Astrocyte of the hippocampus (primary cell): Measurements from ENCODE around the gene ASPA.
"Not testable (repeated sequence)": the region's sequence is repeated elsewhere in the genome, so short reads cannot be mapped to it uniquely, and the experiment has no call there.

Experiments used
- DNase-seq: peaks from one replicate; pipeline ENCODE4 v3.0.0; 2011; ENCODE audit warnings: low read depth, low spot score

ASPA gene

DNA sequence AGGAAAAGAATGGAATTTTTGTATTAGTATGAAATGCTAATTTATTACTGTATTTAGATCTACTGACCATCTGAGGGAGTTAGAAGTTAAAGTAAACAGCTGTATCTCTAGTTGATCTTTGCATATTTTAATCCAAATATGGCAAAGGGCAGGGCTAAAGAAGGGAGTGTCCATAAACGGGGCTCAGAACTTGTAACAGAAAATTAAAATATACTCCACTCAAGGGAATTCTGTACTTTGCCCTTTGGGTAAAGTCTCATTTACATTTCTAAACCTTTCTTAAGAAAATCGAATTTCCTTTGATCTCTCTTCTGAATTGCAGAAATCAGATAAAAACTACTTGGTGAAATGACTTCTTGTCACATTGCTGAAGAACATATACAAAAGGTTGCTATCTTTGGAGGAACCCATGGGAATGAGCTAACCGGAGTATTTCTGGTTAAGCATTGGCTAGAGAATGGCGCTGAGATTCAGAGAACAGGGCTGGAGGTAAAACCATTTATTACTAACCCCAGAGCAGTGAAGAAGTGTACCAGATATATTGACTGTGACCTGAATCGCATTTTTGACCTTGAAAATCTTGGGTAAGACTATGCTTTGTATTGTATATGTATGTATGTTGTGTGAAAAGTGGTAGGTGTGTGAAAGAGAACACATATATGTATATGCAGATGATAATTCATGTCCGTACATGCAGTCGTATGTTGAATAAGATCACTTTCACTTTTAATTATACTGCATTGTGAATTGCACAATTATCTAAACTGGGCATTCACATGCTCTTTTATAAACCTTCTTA is at the start of gene ASPA:
Gene ASPA, plus strand, starts transcription at position 186 of the 799 bp plus-strand sequence. Its CDS starts 163 bp downstream, at position 349.
- DNase-seq = no peak

- DNase-seq = peak; percentile 1
Measured at GRCh38 chr17:3433215-3433614, 42.6 kb upstream of the ASPA start.

- DNase-seq = no peak
Measured at GRCh38 chr17:3433741-3434140, 42.1 kb upstream of the ASPA start, which contains the start of gene OR1E2. TSS of gene OR1E2 (minus strand) at chr17:3433841. CDS start at chr17:3433841, 0 bp downstream.

DNA sequence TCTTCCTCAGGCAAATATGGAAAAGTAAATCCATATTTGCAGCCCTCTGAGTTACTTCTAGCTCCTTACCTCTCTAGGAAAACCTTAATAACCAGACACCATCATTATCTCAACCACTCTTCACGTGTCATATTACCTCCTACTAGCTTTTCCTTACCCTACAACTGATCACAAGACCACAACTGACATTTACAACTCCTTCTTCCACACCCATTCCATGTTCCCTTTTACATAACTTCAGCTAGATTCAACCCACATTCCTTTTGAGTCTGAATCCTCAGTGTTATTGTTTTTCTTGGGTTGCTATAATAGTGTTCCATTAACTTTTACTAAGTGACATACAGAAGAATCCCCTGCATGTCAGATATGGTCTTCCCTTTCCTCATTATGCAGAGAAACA is 37.4 kb upstream of the ASPA start:
- no peak for DNase-seq

- DNase-seq = no peak
Measured at GRCh38 chr17:3440451-3440850, 35.3 kb upstream of the ASPA start.

- DNase-seq = no peak
Measured at GRCh38 chr17:3447625-3448024, 28.2 kb upstream of the ASPA start.

DNA sequence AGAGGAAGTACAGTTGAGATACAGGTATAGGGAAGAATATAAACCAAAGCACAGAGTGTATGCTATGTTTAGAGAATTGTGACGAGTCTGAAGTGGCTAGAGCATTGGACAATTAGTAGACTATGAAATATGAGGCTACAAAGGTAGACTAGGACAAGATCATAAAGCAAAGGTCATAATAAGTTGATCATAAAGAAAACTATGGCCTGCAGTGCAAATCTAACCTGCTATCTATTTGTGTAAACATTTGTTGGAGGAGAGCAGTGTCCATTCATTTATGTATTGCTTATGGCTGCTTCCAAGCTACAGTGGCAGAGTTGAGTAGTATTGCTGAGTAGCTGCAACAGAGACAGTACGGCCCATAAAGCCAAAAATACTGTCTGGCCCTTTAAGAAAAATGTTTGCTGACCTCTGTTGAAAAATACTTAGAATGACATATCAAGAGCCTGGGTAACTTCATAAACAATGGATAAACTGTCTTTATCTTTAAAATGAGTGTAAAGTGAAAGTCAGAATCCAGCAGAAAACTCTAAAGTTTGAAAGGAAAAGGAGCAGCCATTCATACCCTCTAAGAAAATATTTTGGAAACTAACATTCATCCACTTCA is 27.6 kb upstream of the ASPA start:
- DNase-seq = no peak

DNA sequence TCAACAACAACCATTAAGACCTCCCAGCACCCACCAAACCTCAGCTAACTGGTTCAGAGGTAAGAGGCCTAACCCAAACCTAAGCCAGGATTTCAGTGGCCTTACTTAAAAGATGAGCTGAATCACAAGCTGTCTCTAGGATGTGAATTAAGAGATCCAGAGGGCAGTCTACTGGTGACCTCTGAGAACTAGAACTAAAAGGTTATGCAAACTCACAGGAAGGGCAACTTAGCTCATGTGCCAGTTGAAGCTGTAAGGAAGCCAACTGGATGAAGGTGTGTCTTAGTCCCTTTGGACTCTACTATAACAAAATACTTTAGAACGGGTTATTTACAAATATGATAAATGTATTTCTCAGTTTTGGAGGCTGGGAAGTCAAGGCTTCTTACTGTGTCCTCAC is 9.4 kb upstream of the ASPA start:
- DNase-seq = not testable (repeated sequence)

- DNase-seq = no peak
Measured at GRCh38 chr17:3469529-3469928, 6.3 kb upstream of the ASPA start.

DNA sequence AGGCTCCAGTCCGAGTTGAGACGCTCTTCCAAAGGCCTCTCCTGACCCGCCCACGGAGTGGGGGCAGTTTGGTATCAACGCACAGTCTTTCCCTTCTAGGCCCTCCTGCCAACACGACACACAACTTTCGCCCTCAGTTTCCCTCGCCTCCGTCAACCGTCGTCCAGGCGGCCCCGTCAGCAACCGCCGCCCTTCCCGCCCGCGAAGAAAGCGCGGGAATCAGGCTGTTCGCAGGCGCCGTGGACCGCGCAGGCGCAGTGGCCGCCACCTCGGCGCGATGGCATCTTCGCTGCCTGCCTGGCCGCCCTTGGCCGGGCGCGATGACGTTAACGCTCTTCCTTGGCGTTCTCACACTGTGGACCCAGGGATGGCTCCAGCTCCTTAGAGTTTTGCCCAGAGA is 4.2 kb upstream of the ASPA start, which contains the start of gene SPATA22:
Gene SPATA22, minus strand, starts transcription at position 221 of the 400 bp plus-strand sequence. CDS start 2,494 bp downstream, outside the sequence.
- no peak for DNase-seq

DNA sequence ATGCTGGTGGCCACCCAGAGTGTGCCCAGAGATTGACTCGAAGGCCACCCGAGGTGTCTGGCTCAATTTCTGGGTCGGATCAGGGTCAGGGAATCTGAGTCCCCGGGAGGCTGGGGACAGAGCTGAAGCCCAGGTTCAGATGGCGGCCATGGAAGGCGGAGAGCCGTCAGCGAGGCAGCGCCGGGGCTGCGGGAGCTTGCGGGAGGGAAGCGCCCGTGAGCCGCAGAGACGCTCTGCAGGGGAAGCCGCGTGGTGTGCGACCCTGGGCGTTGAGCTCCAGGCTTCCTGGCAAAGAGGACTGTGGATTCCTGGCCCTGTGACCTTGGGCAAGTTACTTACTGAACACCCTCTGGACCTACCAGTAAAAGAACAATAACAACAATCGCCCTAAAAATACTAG is 3.7 kb upstream of the ASPA start:
- no peak for DNase-seq

GRCh38 chr17:3474212-3474611 is 1.6 kb upstream of the ASPA start:
- no peak for DNase-seq

DNA sequence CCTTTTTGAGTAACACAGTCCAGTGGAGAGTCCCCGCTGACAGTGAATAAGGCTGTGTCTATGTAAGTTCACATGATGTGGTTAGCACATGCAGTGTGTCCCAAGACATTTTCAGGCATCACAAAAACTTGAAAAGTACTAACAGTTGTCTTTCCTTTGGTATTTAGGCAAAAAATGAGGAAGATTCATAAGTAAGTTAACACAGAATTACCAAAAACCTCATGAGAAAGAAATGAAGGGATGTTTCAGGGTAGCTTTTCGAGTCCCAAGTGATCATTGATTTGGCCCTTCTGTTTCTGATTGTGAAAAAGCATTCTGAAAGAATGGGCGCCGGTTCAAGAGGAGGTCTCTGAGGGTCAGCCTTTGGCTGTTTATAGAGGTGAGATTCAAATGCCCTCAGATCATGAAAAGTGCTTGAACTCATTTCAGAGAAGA is 529 bp upstream of the ASPA start:
- DNase-seq = no peak

GRCh38 chr17:3479988-3480387 is 4.2 kb downstream of the ASPA start:
- no peak for DNase-seq

DNA sequence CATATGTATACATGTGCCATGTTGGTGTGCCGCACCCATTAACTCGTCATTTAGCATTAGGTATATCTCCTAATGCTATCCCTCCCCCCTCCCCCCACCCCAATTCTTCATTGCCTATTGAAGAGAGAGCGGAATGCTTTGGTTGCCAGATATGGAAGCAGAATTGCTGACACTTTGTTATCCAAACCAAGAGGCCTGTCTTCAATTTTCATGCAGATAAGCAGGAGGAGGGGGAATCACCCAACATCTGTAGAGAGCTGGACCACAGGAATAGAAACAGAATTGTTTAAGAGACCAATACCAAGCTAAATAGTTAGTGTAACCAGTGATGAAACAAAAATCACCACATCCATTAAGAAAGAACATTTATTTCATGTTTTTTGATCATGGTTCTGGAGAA is 7.1 kb downstream of the ASPA start:
- DNase-seq = no peak

- DNase-seq = no peak
Measured at GRCh38 chr17:3485481-3486068, 9.8 kb downstream of the ASPA start.

DNA sequence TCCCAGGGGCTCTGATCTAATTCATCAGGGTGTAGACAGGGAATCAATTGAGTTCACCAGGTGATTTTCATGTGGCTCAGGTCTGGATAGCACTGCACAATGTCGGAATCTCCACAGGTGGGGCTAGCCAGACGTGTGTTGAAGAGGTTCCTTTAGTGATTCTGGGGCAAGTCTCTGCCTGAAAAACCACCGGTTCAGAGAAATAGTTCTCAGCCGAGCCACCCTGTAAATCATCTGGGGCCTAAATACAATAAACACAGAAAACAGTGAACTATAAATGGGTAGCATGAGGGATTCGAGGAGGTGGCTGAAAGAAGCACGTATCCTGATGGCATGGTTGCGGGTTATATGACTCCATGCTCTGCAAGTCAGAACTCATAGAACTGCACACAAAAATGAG is 21.3 kb downstream of the ASPA start:
- DNase-seq = no peak

DNA sequence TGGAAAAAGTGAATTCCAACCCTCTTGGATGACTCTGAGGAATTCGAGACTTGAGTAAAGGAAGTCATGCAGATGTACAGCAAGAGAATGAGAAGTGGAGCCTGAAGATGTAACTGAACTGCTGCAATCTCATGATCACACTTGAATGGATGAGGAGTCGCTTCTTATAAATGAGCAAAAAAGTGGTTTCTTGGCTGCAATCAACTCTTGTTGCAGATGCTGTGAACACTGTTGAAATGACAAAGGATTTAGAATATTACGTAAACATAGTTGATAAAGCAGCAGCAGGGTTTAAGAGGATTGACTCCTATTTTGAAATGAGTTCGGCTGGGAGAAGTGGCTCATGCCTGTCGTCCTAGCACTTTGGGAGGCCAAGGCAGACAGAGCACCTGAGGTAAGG is 25.5 kb downstream of the ASPA start:
- no peak for DNase-seq

DNA sequence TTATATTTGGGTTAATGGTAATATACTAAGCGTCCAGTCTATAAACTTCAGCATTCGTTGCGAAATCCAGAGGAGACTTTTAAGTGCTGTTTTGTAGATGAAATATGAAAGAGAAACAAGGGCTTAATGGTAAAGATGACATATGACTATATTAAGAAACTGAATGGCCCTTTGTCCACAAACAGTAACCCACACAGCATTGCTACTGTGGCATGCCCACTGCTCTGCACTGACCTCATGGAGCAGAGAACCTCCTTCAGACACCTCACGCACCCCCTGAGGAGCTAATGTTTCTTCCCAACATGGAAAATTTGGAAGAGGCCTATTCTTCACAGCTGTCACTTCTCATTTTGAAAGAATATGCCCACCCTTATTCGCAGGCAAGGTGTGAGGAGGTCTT is 26.7 kb downstream of the ASPA start:
- no peak for DNase-seq

DNA sequence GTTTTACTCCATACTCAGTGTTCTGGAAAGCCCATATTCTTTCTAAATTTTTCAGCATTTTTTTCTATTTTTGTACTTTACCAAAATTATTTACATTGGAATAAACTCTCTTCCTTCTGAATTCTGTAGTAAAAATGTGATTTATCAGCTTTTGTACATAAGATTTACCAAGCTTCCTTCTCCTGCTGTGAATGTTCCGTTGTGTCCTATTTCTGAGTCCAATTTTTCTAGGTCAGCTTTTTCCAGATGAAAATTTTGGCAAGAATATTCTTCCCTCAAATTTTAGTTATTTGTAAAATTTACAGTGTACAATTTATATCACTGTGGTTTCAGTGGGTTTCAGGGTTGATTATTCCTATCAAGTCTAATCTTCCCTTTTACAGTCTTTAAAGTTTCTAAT is 27.5 kb downstream of the ASPA start:
- DNase-seq = no peak

- DNase-seq = no peak
Measured at GRCh38 chr17:3505008-3505407, 29.2 kb downstream of the ASPA start.

GRCh38 chr17:3506054-3506453 is 30.3 kb downstream of the ASPA start:
- DNase-seq = no peak

- DNase-seq = no peak
Measured at GRCh38 chr17:3507071-3507470, 31.3 kb downstream of the ASPA start.
